ENCODE results near the gene NELL2. TPM values are rescaled to one million over a fixed set of nuclear protein-coding genes. Genes with fewer than 3 reads are reported as not detected.

NELL2 gene
- polyA plus RNA-seq, 1 of the 3 experiments (the other 2 are of a cell fraction): 0.35 TPM

Small RNAs within 50 kb of the gene (small RNA-seq; reads per million reads assigned to genes)
- 0 reads per million in 7 experiments for gene RF00019

Other genes starting within 250 kb of the NELL2 start
- not detected in 2 replicates for gene DBX2, start 174.8 kb upstream of the NELL2 start, polyA plus RNA-seq (2012; rRNA removed)

All from SK-N-SH (cell line).